Measurements from ENCODE around the gene CDKN2B-AS1.

- TF ChIP-seq CTCF (IDR thresholded peaks at IDR 0.05) (no peak), POLR2A (IDR thresholded peaks at IDR 0.05) (no peak)
These were observed 162.7 kb downstream of the CDKN2B-AS1 start for GRCh38 chr9:22157276-22157675.
